Stimulated activated CD4-positive, alpha-beta T cell treated with anti-CD3 and anti-CD28 coated beads, Interleukin-12 subunit alpha, Interleukin-12 subunit beta, amount 100 ng/mL, for 24 hours (primary cell): ENCODE data around the gene CHRNA10.
A peak's percentile ranks its signal among the peaks of the same experiment; 100 is the strongest.
"Not testable (repeated sequence)": the region's sequence is repeated elsewhere in the genome, so short reads cannot be mapped to it uniquely, and the experiment has no call there.

Experiments used
- DNase-seq, 2 experiments: peaks; one replicate each; pipeline ENCODE4 v3.0.0-alpha.2; 2020; ENCODE audit warnings: low read depth in 2 of 2

Gene CHRNA10

DNA sequence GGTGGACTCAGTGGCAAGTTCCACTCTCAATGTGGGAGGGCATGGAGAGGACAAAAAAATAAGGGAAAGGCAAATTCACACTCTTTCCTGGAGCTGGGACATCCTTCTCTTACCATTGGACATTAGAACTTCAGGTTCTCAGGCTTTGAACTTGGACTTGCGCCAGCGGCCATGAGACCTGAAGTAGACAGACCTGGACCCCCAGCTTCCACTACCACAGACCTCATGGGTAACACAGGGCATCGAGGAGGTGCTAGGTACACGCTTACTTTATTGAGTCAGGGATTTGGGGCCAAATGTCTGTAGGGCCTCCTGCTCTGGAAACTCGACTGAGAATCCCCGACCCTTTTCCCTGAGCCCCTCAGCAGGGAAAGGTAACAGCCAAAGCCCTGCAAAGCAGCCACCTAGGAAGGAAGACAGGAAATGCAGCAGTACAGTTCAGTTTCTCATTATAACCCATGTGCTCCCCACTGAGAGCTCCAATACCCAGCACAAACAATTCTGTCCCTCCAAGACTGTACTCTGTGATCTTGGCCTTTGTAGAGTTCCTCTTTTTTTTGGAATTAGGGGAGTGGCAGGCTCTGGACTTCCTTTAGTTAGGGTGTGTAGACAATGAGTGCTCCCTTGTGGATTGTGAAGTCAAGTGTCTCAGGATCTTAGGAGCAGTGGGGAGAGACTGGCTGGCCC lies 5.7 kb downstream of the CHRNA10 start:
- no peak for DNase-seq

- no peak for DNase-seq
Observed at GRCh38 chr11:3664032-3664630, 7.1 kb downstream of the CHRNA10 start.

- DNase-seq: no peak
Observed at GRCh38 chr11:3662856-3663255, 8.3 kb downstream of the CHRNA10 start.

GRCh38 chr11:3660960-3661359 lies 10.2 kb downstream of the CHRNA10 start:
- no peak for DNase-seq

GRCh38 chr11:3659595-3660515 lies 11.3 kb downstream of the CHRNA10 start:
- DNase-seq: no peak

GRCh38 chr11:3658252-3658651 lies 12.9 kb downstream of the CHRNA10 start:
- DNase-seq: no peak

GRCh38 chr11:3657331-3657730 lies 13.9 kb downstream of the CHRNA10 start:
- DNase-seq: not testable (repeated sequence)

GRCh38 chr11:3655547-3655946 lies 15.6 kb downstream of the CHRNA10 start:
- no peak for DNase-seq

DNA sequence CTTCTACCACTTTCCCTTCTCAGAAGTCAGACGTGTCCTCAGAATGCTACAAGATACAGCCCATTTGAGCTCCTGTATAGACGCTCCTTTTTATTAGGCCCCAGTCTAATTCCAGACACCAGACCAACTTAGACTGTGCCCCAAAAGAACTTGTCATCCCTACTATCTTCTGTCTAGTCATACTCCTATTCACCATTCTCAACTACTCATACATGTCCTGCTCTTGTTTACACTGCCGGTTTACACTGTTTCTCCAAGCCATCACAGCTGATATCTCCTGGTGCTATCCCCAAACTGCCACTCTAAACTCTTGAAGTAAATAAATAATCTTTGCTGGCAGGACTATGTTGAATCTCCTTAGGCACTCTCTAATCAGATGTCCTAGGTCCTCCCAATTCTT lies 18.7 kb downstream of the CHRNA10 start:
- DNase-seq: not testable (repeated sequence)

DNA sequence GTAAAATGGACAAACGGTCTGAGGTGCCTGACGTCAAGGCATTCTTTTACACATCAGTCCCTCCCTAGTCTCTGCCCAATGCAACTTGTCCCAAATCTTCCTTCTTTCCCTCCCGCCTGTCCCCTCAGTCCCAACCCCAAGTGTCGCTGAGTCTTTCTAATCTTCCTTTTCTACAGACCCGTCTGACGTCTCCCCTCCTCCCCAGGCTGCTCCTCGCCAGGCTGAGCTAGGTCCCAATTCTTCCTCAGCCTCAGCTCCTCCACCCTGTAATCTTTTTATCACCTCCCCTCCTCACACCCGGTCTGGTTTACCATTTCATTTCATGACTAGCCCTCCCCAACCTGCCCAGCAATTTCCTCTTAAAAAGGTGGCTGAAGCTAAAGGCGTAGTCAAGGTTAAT lies 21.8 kb downstream of the CHRNA10 start:
- DNase-seq: not testable (repeated sequence)

DNA sequence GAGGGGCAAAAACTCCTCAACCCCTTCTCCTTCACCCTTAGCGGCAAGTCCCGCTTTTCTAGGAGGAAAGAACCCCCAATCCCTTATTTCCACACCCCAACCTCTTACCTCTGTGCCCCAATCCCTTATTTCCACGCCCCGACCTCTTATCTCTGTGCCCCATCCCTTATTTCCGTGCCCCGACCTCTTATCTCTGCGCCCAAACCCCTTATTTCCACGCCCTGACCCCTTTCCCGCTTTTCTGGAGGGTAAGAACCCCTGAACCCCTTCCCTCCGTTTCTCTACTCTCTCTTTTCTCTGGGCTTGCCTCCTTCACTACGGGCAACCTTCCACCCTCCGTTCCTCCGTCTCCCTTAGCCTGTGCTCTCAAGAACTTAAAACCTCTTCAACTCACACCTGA lies 22.3 kb downstream of the CHRNA10 start:
- not testable (repeated sequence) for DNase-seq

DNA sequence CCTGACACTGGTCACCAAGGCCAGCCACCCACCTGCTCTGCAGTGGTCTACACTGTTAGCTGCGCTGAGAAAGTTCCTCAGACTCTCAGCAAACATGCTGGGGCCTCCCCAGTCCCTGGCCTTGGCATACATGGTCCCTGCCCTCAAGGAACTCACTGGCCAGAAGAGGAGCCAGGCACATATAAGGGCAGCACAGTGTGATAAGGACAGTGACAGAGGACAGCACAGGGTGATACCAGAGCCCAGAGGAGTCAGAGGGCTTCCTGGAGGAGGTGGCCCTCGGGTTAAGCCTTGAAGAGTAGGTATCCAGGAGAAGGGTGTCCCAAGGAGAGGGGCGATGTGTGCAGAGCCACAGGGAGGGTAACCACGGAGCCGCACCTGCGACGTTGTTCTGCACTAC lies 25.6 kb downstream of the CHRNA10 start:
- DNase-seq: no peak

GRCh38 chr11:3644817-3645235 lies 26.4 kb downstream of the CHRNA10 start, which contains the start of gene ART1:
ART1 (plus strand) TSS chr11:3645128; CDS start chr11:3659214, 14,086 bp downstream.
- no peak for DNase-seq

DNA sequence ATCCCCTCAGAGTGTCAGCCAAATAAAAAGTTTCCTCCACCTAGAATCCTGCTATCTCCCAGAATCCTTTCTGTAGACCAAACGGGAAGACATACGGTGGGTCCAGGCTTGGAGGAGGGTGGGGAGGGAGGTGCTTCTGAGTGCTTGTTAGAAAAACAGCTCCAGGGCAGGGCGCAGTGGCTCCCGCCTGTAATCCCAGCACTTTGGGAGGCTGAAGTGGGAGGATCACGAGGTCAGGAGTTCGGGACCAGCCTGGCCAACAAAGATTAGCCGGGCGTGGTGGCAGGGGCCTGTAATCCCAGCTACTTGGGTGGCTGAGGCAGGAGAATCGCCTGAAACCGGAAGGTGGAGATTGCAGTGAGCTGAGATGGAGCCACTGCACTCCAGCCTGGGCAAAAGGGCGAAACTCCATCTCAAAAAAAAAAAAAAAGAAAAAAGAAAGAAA lies 28.1 kb downstream of the CHRNA10 start:
- DNase-seq: not testable (repeated sequence)

- DNase-seq: peak; percentile 30 to 46
Observed at GRCh38 chr11:3642071-3642951, 28.9 kb downstream of the CHRNA10 start.

DNA sequence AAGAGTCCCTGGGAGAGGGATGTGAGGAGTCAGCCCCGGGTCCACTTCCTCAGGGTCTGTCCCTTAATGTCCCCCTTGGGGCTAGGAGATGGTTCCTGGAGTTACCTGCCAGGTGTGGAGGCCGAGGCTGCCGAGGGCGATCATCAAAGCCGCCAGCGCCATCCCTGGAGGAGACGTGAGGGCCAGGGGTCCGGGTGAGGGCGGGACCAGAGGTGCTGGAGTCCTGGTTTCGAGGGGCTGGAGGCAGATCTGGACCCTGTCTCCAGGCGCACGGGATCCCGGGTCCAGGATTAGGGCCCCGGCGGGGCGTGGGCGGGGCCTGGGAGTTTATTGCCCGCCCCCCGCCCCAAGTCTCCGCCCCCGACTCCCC lies 29.5 kb downstream of the CHRNA10 start, which contains the start of gene ART5:
TSS of gene ART5 (minus strand) at position 292 of the 370 bp plus-strand sequence. CDS start at position 162, 130 bp downstream.
- no peak for DNase-seq

GRCh38 chr11:3641191-3641590 lies 30.0 kb downstream of the CHRNA10 start:
- DNase-seq: no peak

GRCh38 chr11:3639841-3640240 lies 31.3 kb downstream of the CHRNA10 start:
- DNase-seq: no peak

DNA sequence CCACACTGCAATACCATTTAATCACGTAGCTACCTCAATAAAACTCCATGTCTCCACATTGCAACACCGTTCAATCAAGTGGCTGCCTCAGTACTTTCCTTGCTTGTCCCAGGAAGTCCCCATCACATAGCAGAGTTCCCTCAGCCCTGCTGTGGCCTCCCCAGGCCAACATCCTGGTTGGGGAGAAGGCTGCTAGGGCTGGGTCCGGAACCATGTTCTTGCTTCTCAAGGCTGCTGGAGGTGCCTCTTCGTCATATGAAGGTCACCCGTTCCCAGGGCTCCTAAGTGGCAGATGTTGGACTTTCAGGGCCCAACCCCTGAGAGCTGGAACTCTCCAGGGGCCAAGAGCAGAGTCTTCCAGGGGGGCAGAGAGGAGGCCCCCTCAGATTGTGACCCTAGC lies 32.7 kb downstream of the CHRNA10 start:
- DNase-seq: no peak

- no peak for DNase-seq
Observed at GRCh38 chr11:3637201-3637600, 34.0 kb downstream of the CHRNA10 start.
